Heart right ventricle (tissue), 16 donors: ENCODE measurements around the gene DCANP1. TPM values are rescaled to one million over a fixed set of nuclear protein-coding genes. Genes with fewer than 3 reads are reported as not detected.

ENCODE experiments used
- ATAC-seq, 8 donors: fragments of 200-7000 bp; cut with Tn5 transposase; one replicate each; pipeline ENCODE4 v1.9.1; 2020; ENCODE audit warnings: mild to moderate bottlenecking in 8 of 8, moderate library complexity in 8 of 8, moderate number of reproducible peaks in 1 of 8
- DNase-seq, 2 donors: peaks; one replicate each; pipeline ENCODE4 v3.0.0-alpha.2; 2020
- H3K27ac ChIP-seq, 10 donors: fragments of 200-600 bp; sonication (generic) in 2 of 10; one replicate each; pipeline versions ENCODE4 v1.5.0 to v1.8.0; 2020 to 2022; ENCODE audit warnings: mild to moderate bottlenecking in 3 of 10
- H3K27me3 ChIP-seq, 7 donors: fragments of 200-600 bp; one replicate each; pipeline ENCODE4 v1.8.0; 2021 to 2022; ENCODE audit warnings: mild to moderate bottlenecking in 2 of 7
- H3K36me3 ChIP-seq, 9 donors: fragments of 200-600 bp; sonication (generic) in 1 of 9; one replicate each; pipeline versions ENCODE4 v1.5.0 to v1.8.0; 2020 to 2022; ENCODE audit warnings: mild to moderate bottlenecking in 2 of 9
- H3K4me1 ChIP-seq, 9 donors: fragments of 200-600 bp; sonication (generic) in 1 of 9; one replicate each; pipeline versions ENCODE4 v1.5.0 to v1.8.0; 2020 to 2022; ENCODE audit warnings: mild to moderate bottlenecking in 4 of 9
- H3K4me3 ChIP-seq, 10 donors: fragments of 200-600 bp; sonication (generic) in 2 of 10; one replicate each; pipeline versions ENCODE4 v1.5.0 to v1.8.0; 2020 to 2022; ENCODE audit warnings: mild to moderate bottlenecking in 7 of 10, moderate library complexity in 2 of 10
- H3K9me3 ChIP-seq, 11 donors: fragments of 200-600 bp in 10 of 11; sonication (generic) in 2 of 11; one replicate each; pipeline versions ENCODE4 v1.5.0 to v1.8.0; 2013 to 2022; ENCODE audit warnings: mild to moderate bottlenecking in 2 of 11, control low read depth in 1 of 11, moderate library complexity in 1 of 11
- CTCF ChIP-seq, 9 donors: fragments of 200-600 bp; sonication (generic) in 2 of 9; IDR thresholded peaks; one replicate each; pipeline versions ENCODE4 v1.5.0 to v1.8.0; 2021 to 2022; ENCODE audit warnings: antibody characterized with exemption in 9 of 9, mild to moderate bottlenecking in 5 of 9, moderate library complexity in 1 of 9
- WGBS, 2 donors: extraction: QIAGEN DNeasy Blood & Tissue Kit; methylation state at CpG; one replicate each; pipeline ENCODE4 v1.1.7; 2013; ENCODE audit warnings: inconsistent platforms in 1 of 2; 5-methylcytosine and 5-hydroxymethylcytosine counted together
- intact Hi-C, 10 donors: fragments of 100-400 bp; cut with DNase I; formaldehyde crosslinking; loops; one replicate each; pipeline versions ENCODE4 v1.11.1 to v1.14.2; 2022
- polyA plus RNA-seq, 2 donors: library from polyadenylated mRNA; stranded (reverse); fragments of 200-250 nt; gene quantifications; one replicate each; pipeline ENCODE4 v1.2.3, GENCODE V29; 2013
- total RNA-seq, 10 donors: library from RNA; stranded (reverse); fragmentation: NEBNext Ultra II Directional in 3 of 10; extraction: Animal tissue kit (Norgen Biotek cat#: 25700) in 3 of 10; gene quantifications; one replicate each; pipeline versions ENCODE4 v1.2.1 to v1.2.4, GENCODE V29; 2021 to 2023
- donor health status: Arrhythmogenic right ventricular cardiomyopathy.
- donor health status: ischemic (EF 13 %, LVEDD 7.1; RV severe dilation, severe dysfunction).
- donor health status: healthy with polysubstance abuse.
- donor health status: DM: no; HTN: yes; CAD: no.
- donor health status: DM: no; HTN: no; CAD: no.
- donor health status: ischemic (EF 25% LVEDD 6.9; RV normal size, moderate dysfunction).
- donor health status: ischemic (EF 25% LVEDD 5.7; RV mildly dilated, moderate dysfunction).
- donor health status: healthy.
- donor health status: DM: yes; HTN: yes; CAD: no.
- donor health status: Ischemic cardiomyopathy.
- donor health status: ischemic (EF 35%, LVEDD 5.7; RV mildly dilated, moderate dysfunction).
- donor health status: nonischemic (EF 11% LVEDD 7.7; RV severe dilation, severe dysfunction).
- donor health status: DM: yes; HTN: yes; CAD: no.
- donor health status: PGD.
- donor health status: ischemic (EF 29% LVEDD 5.4; RV normal size, mild dysfunction).
- donor health status: nonischemic (EF 23%, LVEDD 6.1; RV moderate dilation, normal function).

DCANP1 gene
- total and polyA plus RNA-seq, 12 donors: not detected

- H3K4me3 ChIP-seq: no peak overlapping the region
- intact Hi-C loops: no loop called here
- no peaks in the 10 kb centered on the region for H3K9me3 ChIP-seq
- H3K27ac ChIP-seq: peak overlapping the region in 2 of 10 donors; percentile 28 to 77
- WGBS, 2 donors: 84 to 88% methylated on average over 10 of the region's 10 CpGs
- no peak for DNase-seq
- peaks cover 0 to 74% (median 20%) of the 10 kb centered on the region in 9 donors for H3K4me1 ChIP-seq
- no peaks in the 10 kb centered on the region for H3K36me3 ChIP-seq
- ATAC-seq: no peak
- TF ChIP-seq CTCF (IDR thresholded peaks at IDR 0.05): no peak
- no peaks in the 10 kb centered on the region for H3K27me3 ChIP-seq
These were observed 8.4 kb downstream of the DCANP1 start for GRCh38 chr5:135438636-135439221.

- TF ChIP-seq CTCF (IDR thresholded peaks at IDR 0.05): peak in 1 of 9 donors; percentile 16
- intact Hi-C loops: no loop called here
- H3K27ac ChIP-seq: peak overlapping the region in 3 of 10 donors; percentile 28 to 77 (median 31)
These were observed 9.2 kb downstream of the DCANP1 start for GRCh38 chr5:135437796-135438560.

GRCh38 chr5:135437422-135437795, 9.7 kb downstream of the DCANP1 start:
- peak in 1 of 8 donors; percentile 3 for ATAC-seq

More at GRCh38 chr5:135437796-135438560, 9.2 kb downstream of the DCANP1 start:
- H3K27me3 ChIP-seq: no peaks in the 10 kb centered on the region
- ATAC-seq (peak; percentile 23 to 78 (median 66)), DNase-seq (peak; percentile 64 to 80)
- WGBS, 2 donors: 34 to 37% methylated on average over 13 of the region's 13 CpGs
- H3K4me1 ChIP-seq: peaks cover 0 to 77% (median 26%) of the 10 kb centered on the region in 9 donors
- no peaks in the 10 kb centered on the region for H3K36me3 ChIP-seq
- H3K9me3 ChIP-seq: no peaks in the 10 kb centered on the region
- H3K4me3 ChIP-seq: no peak overlapping the region

More at GRCh38 chr5:135437422-135437795, 9.7 kb downstream of the DCANP1 start:
- Histone ChIP-seq H3K27me3 (no peaks in the 10 kb centered on the region), H3K9me3 (no peaks in the 10 kb centered on the region), H3K27ac (peak overlapping the region in 2 of 10 donors; percentile 31 to 77), H3K4me1 (peaks cover 0 to 77% (median 26%) of the 10 kb centered on the region in 9 donors), H3K4me3 (no peak overlapping the region), H3K36me3 (no peaks in the 10 kb centered on the region)
- intact Hi-C loops: no loop called here
- TF ChIP-seq CTCF (IDR thresholded peaks at IDR 0.05): no peak
- 74 to 81% methylated on average over 7 of the region's 7 CpGs for WGBS, 2 donors
- DNase-seq: no peak
